Keratinocyte (primary cell): ENCODE measurements around the gene APCDD1.

Experiments
- CTCF ChIP-seq, 3 experiments: IDR thresholded peaks in 1 of 3; conservative IDR thresholded peaks in 1 of 3; optimal IDR thresholded peaks in 1 of 3; 2 replicates in 2 of 3; 3 replicates in 1 of 3; pipeline versions ENCODE3 to v1.5.1; 2011; ENCODE audit warnings: low read length in 3 of 3, mild to moderate bottlenecking in 3 of 3, moderate library complexity in 2 of 3, control low read depth in 1 of 3, inconsistent platforms in 1 of 3; ENCODE audit not compliant: insufficient read depth in 2 of 3; ENCODE audit errors: extremely low read depth in 1 of 3
- EZH2 ChIP-seq: IDR thresholded peaks from one replicate; pipeline ENCODE4 v1.6.1; 2012; ENCODE audit warnings: inconsistent platforms, mild to moderate bottlenecking, low read length, moderate library complexity

- TF ChIP-seq CTCF (optimal IDR thresholded peaks at IDR 0.05 in 1 of 3, IDR thresholded peaks at IDR 0.05 in 1 of 3, conservative IDR thresholded peaks at IDR 0.05 in 1 of 3; ENCODE audit: extremely low read depth in 1 of 3, insufficient read depth in 2 of 3, low read length in 3 of 3) (no peak), EZH2 (no peak)
These were observed 21.3 kb downstream of the APCDD1 start for GRCh38 chr18:10475654-10476291.
